Muscle layer of colon (tissue), 2 donors: ENCODE data around the gene FGD4.

ENCODE experiments used
- H3K27ac ChIP-seq: one replicate; pipeline ENCODE4 v1.7.0; 2013; ENCODE audit warnings: low read depth, mild to moderate bottlenecking, low read length, moderate library complexity
- H3K27me3 ChIP-seq, 2 donors: one replicate each; pipeline ENCODE4 v1.7.0; 2013; ENCODE audit warnings: low read length in 2 of 2, mild to moderate bottlenecking in 2 of 2; ENCODE audit not compliant: insufficient read depth in 2 of 2, control insufficient read depth in 1 of 2
- H3K36me3 ChIP-seq: one replicate; pipeline ENCODE4 v1.7.0; 2013; ENCODE audit warnings: mild to moderate bottlenecking, low read length; ENCODE audit not compliant: insufficient read depth
- H3K4me1 ChIP-seq: one replicate; pipeline ENCODE4 v1.7.0; 2013; ENCODE audit warnings: mild to moderate bottlenecking, low read length; ENCODE audit not compliant: insufficient read depth
- H3K4me3 ChIP-seq, 2 donors: one replicate each; pipeline ENCODE4 v1.7.0; 2013; ENCODE audit warnings: low read length in 2 of 2, low read depth in 1 of 2, mild to moderate bottlenecking in 1 of 2, moderate library complexity in 1 of 2
- H3K9ac ChIP-seq: one replicate; pipeline ENCODE4 v1.7.0; 2013; ENCODE audit warnings: low read length
- H3K9me3 ChIP-seq: one replicate; pipeline ENCODE4 v1.7.0; 2013; ENCODE audit warnings: mild to moderate bottlenecking, low read length
- donor health status: abdominal sarcoma.
- donor health status: Adenocarcinoma of cecum.

Gene FGD4

GRCh38 chr12:32478858-32479725 lies 79.7 kb downstream of the FGD4 start:
- H3K4me1 ChIP-seq = no peaks in the 10 kb centered on the region

GRCh38 chr12:32482226-32482625 lies 82.9 kb downstream of the FGD4 start:
- no peak overlapping the region for H3K9ac ChIP-seq
- no peak overlapping the region for H3K27ac ChIP-seq
- no peaks in the 10 kb centered on the region for H3K27me3 ChIP-seq
- no peak overlapping the region for H3K4me3 ChIP-seq
- H3K4me1 ChIP-seq = no peaks in the 10 kb centered on the region
- H3K9me3 ChIP-seq = no peaks in the 10 kb centered on the region
- no peaks in the 10 kb centered on the region for H3K36me3 ChIP-seq

More at GRCh38 chr12:32478858-32479725, 79.7 kb downstream of the FGD4 start:
- Histone ChIP-seq H3K9me3 (no peaks in the 10 kb centered on the region), H3K4me3 (no peak overlapping the region), H3K27me3 (no peaks in the 10 kb centered on the region), H3K36me3 (no peaks in the 10 kb centered on the region), H3K9ac (no peak overlapping the region), H3K27ac (no peak overlapping the region)

- Histone ChIP-seq H3K4me3 (no peak overlapping the region), H3K9ac (no peak overlapping the region), H3K36me3 (no peaks in the 10 kb centered on the region), H3K27me3 (no peaks in the 10 kb centered on the region), H3K4me1 (no peaks in the 10 kb centered on the region), H3K27ac (no peak overlapping the region), H3K9me3 (no peaks in the 10 kb centered on the region)
Observed at GRCh38 chr12:32483499-32483898, 84.1 kb downstream of the FGD4 start.

GRCh38 chr12:32483993-32484392 lies 84.6 kb downstream of the FGD4 start:
- no peaks in the 10 kb centered on the region for H3K9me3 ChIP-seq
- H3K4me3 ChIP-seq = no peak overlapping the region
- no peak overlapping the region for H3K27ac ChIP-seq
- H3K27me3 ChIP-seq = no peaks in the 10 kb centered on the region
- H3K9ac ChIP-seq = no peak overlapping the region
- no peaks in the 10 kb centered on the region for H3K4me1 ChIP-seq
- H3K36me3 ChIP-seq = no peaks in the 10 kb centered on the region

- no peaks in the 10 kb centered on the region for H3K36me3 ChIP-seq
- no peaks in the 10 kb centered on the region for H3K9me3 ChIP-seq
- H3K27ac ChIP-seq = no peak overlapping the region
- H3K9ac ChIP-seq = no peak overlapping the region
- H3K27me3 ChIP-seq = no peaks in the 10 kb centered on the region
- no peaks in the 10 kb centered on the region for H3K4me1 ChIP-seq
- no peak overlapping the region for H3K4me3 ChIP-seq
Observed at GRCh38 chr12:32486158-32486557, 86.8 kb downstream of the FGD4 start.

- Histone ChIP-seq H3K27me3 (no peaks in the 10 kb centered on the region), H3K36me3 (no peaks in the 10 kb centered on the region), H3K4me3 (no peak overlapping the region), H3K9ac (no peak overlapping the region), H3K27ac (no peak overlapping the region), H3K9me3 (no peaks in the 10 kb centered on the region), H3K4me1 (no peaks in the 10 kb centered on the region)
Observed at GRCh38 chr12:32488132-32488531, 88.8 kb downstream of the FGD4 start.

GRCh38 chr12:32489070-32489469 lies 89.7 kb downstream of the FGD4 start:
- Histone ChIP-seq H3K4me3 (no peak overlapping the region), H3K4me1 (no peaks in the 10 kb centered on the region), H3K9me3 (no peaks in the 10 kb centered on the region), H3K27ac (no peak overlapping the region), H3K27me3 (no peaks in the 10 kb centered on the region), H3K9ac (no peak overlapping the region), H3K36me3 (no peaks in the 10 kb centered on the region)

GRCh38 chr12:32490801-32491200 lies 91.4 kb downstream of the FGD4 start:
- no peak overlapping the region for H3K4me3 ChIP-seq
- no peak overlapping the region for H3K9ac ChIP-seq
- H3K4me1 ChIP-seq = no peaks in the 10 kb centered on the region
- H3K27me3 ChIP-seq = no peaks in the 10 kb centered on the region
- H3K36me3 ChIP-seq = no peaks in the 10 kb centered on the region
- H3K27ac ChIP-seq = no peak overlapping the region
- no peaks in the 10 kb centered on the region for H3K9me3 ChIP-seq

GRCh38 chr12:32493282-32493681 lies 93.9 kb downstream of the FGD4 start:
- Histone ChIP-seq H3K9ac (no peak overlapping the region), H3K36me3 (no peaks in the 10 kb centered on the region), H3K4me1 (no peaks in the 10 kb centered on the region)

GRCh38 chr12:32494656-32495055 lies 95.3 kb downstream of the FGD4 start:
- Histone ChIP-seq H3K27ac (no peak overlapping the region), H3K4me3 (no peak overlapping the region), H3K27me3 (no peaks in the 10 kb centered on the region), H3K36me3 (no peaks in the 10 kb centered on the region), H3K9ac (no peak overlapping the region), H3K4me1 (no peaks in the 10 kb centered on the region), H3K9me3 (no peaks in the 10 kb centered on the region)

More at GRCh38 chr12:32493282-32493681, 93.9 kb downstream of the FGD4 start:
- H3K4me3 ChIP-seq = no peak overlapping the region
- H3K27me3 ChIP-seq = no peaks in the 10 kb centered on the region
- H3K27ac ChIP-seq = no peak overlapping the region
- H3K9me3 ChIP-seq = no peaks in the 10 kb centered on the region

GRCh38 chr12:32496946-32497345 lies 97.6 kb downstream of the FGD4 start:
- H3K36me3 ChIP-seq = no peaks in the 10 kb centered on the region
- H3K4me3 ChIP-seq = no peak overlapping the region
- no peak overlapping the region for H3K9ac ChIP-seq
- H3K27ac ChIP-seq = no peak overlapping the region
- no peaks in the 10 kb centered on the region for H3K9me3 ChIP-seq
- H3K27me3 ChIP-seq = no peaks in the 10 kb centered on the region
- peaks cover 3% of the 10 kb centered on the region for H3K4me1 ChIP-seq

- no peaks in the 10 kb centered on the region for H3K9me3 ChIP-seq
- no peaks in the 10 kb centered on the region for H3K36me3 ChIP-seq
- H3K27ac ChIP-seq = no peak overlapping the region
- H3K4me3 ChIP-seq = no peak overlapping the region
- no peak overlapping the region for H3K9ac ChIP-seq
- H3K27me3 ChIP-seq = no peaks in the 10 kb centered on the region
- H3K4me1 ChIP-seq = peaks cover 7% of the 10 kb centered on the region
Observed at GRCh38 chr12:32497864-32498263, 98.5 kb downstream of the FGD4 start.
